NCI-H2107 treated with DMSO at 0.1 percent for 48 hours (cell line): Measurements from ENCODE around the gene ZNF23.

Experiments
- DNase-seq: peaks from one replicate; lab custom pipeline; 2025; ENCODE audit not compliant: unreplicated experiment; lab: John Stamatoyannopoulos, UW

ZNF23 gene

GRCh38 chr16:71472051-71472450 is 10.0 kb upstream of the ZNF23 start:
- DNase-seq: no peak

- no peak for DNase-seq
These were observed 5.8 kb upstream of the ZNF23 start for GRCh38 chr16:71467810-71468209.

GRCh38 chr16:71464231-71464630 is 2.2 kb upstream of the ZNF23 start:
- DNase-seq: no peak

- no peak for DNase-seq
These were observed 1.1 kb downstream of the ZNF23 start for GRCh38 chr16:71460941-71461340.

- DNase-seq: no peak
These were observed 1.8 kb downstream of the ZNF23 start for GRCh38 chr16:71460236-71460635.

- DNase-seq: no peak
These were observed 2.5 kb downstream of the ZNF23 start for GRCh38 chr16:71459510-71459909.

GRCh38 chr16:71456801-71457200 is 5.2 kb downstream of the ZNF23 start:
- DNase-seq: no peak

- DNase-seq: no peak
These were observed 9.0 kb downstream of the ZNF23 start for GRCh38 chr16:71453036-71453435.

- DNase-seq: no peak
These were observed 13.0 kb downstream of the ZNF23 start for GRCh38 chr16:71449020-71449419.

- DNase-seq: no peak
These were observed 13.7 kb downstream of the ZNF23 start for GRCh38 chr16:71448274-71448866.

GRCh38 chr16:71443714-71444113 is 18.3 kb downstream of the ZNF23 start:
- DNase-seq: no peak

GRCh38 chr16:71442051-71442440 is 20.0 kb downstream of the ZNF23 start, which contains the start of gene TLE7:
Gene TLE7 (minus strand): TSS chr16:71442054. CDS start chr16:71433324, 8,730 bp downstream.
- no peak for DNase-seq

GRCh38 chr16:71441348-71442050 is 20.5 kb downstream of the ZNF23 start:
- no peak for DNase-seq

GRCh38 chr16:71440669-71441347 is 21.2 kb downstream of the ZNF23 start:
- DNase-seq: no peak

GRCh38 chr16:71439523-71439922 is 22.5 kb downstream of the ZNF23 start:
- no peak for DNase-seq

GRCh38 chr16:71436473-71436872 is 25.6 kb downstream of the ZNF23 start:
- DNase-seq: no peak

GRCh38 chr16:71432906-71433305 is 29.1 kb downstream of the ZNF23 start:
- no peak for DNase-seq

GRCh38 chr16:71431991-71432390 is 30.1 kb downstream of the ZNF23 start:
- no peak for DNase-seq

- DNase-seq: no peak
These were observed 30.9 kb downstream of the ZNF23 start for GRCh38 chr16:71431176-71431575.

GRCh38 chr16:71430744-71431143 is 31.3 kb downstream of the ZNF23 start:
- DNase-seq: no peak

GRCh38 chr16:71429581-71429980 is 32.5 kb downstream of the ZNF23 start:
- DNase-seq: no peak

- DNase-seq: no peak
These were observed 33.2 kb downstream of the ZNF23 start for GRCh38 chr16:71428883-71429282.
